H1 (cell line): Measurements from ENCODE around the gene PNMA8C. TPM values are rescaled to one million over a fixed set of nuclear protein-coding genes. Genes with fewer than 3 reads are reported as not detected.

Experiments
- CTCF ChIA-PET: fragments of 300-600 bp; sonication (Branson Sonifier 250); formaldehyde crosslinking; loops from one replicate; lab custom pipeline; 2021; ENCODE audit not compliant: partially characterized antibody; lab: Charles Lee
- POLR2A ChIA-PET: fragments of 300-600 bp; sonication (Branson Sonifier 250); formaldehyde crosslinking; loops from one replicate; lab custom pipeline; 2021; ENCODE audit warnings: inconsistent platforms; ENCODE audit not compliant: partially characterized antibody; lab: Charles Lee
- DNase-seq, 2 experiments: peaks; one replicate each; pipeline versions ENCODE4 v3.0.0 to v3.0.0-alpha.2; 2010 to 2022; ENCODE audit warnings: low spot score in 2 of 2, low read depth in 1 of 2, mixed read lengths in 1 of 2
- FAIRE-seq: peaks from 2 replicates; lab custom pipeline; 2011; peaks lifted over from hg19 to GRCh38; lab: Jason Lieb, UNC
- H2AFZ ChIP-seq: 2 replicates; pipeline ENCODE4 v1.8.1; 2012; ENCODE audit warnings: low read length, inconsistent platforms
- H2AK5ac ChIP-seq: 2 replicates; pipeline ENCODE4 v1.6.1; 2013; ENCODE audit warnings: low read depth, low read length
- H2BK120ac ChIP-seq: replicated peaks from 2 replicates; pipeline ENCODE3; 2013; ENCODE audit warnings: low read depth, low read length, inconsistent platforms
- H2BK12ac ChIP-seq: 2 replicates; pipeline ENCODE4 v1.6.1; 2013; ENCODE audit warnings: low read depth, low read length
- H2BK15ac ChIP-seq: 2 replicates; pipeline ENCODE4 v1.6.1; 2013; ENCODE audit warnings: low read length
- H2BK20ac ChIP-seq: 2 replicates; pipeline ENCODE4 v1.6.1; 2013; ENCODE audit warnings: low read length
- H2BK5ac ChIP-seq: 2 replicates; pipeline ENCODE4 v1.6.1; 2013; ENCODE audit warnings: low read depth, low read length
- H3K14ac ChIP-seq: 2 replicates; pipeline ENCODE4 v1.6.1; 2013; ENCODE audit warnings: inconsistent platforms; ENCODE audit not compliant: insufficient read length
- H3K18ac ChIP-seq: 2 replicates; pipeline ENCODE4 v1.6.1; 2013; ENCODE audit warnings: low read length; ENCODE audit errors: extremely low read depth
- H3K23ac ChIP-seq: 2 replicates; pipeline ENCODE4 v1.6.1; 2013; ENCODE audit warnings: inconsistent platforms; ENCODE audit not compliant: insufficient read length
- H3K23me2 ChIP-seq: 2 replicates; pipeline ENCODE4 v1.6.1; 2013; ENCODE audit warnings: low read depth, low read length
- H3K27ac ChIP-seq: 2 replicates; pipeline ENCODE4 v1.6.1; 2011; ENCODE audit warnings: low read depth, low read length, inconsistent platforms
- H3K27me3 ChIP-seq, 4 experiments: replicated peaks in 1 of 4; 1 replicate in 1 of 4; 2 replicates in 3 of 4; pipeline versions ENCODE4 v1.6.1 to v1.8.1; 2011 to 2013; ENCODE audit warnings: low read length in 3 of 4, mild to moderate bottlenecking in 3 of 4, inconsistent platforms in 2 of 4, mixed read lengths in 2 of 4, moderate library complexity in 1 of 4; ENCODE audit not compliant: control insufficient read depth in 3 of 4, insufficient read depth in 3 of 4; ENCODE audit errors: extremely low read depth in 1 of 4
- H3K36me3 ChIP-seq, 4 experiments: 2 replicates each; pipeline versions ENCODE4 v1.6.1 to v1.8.1; 2011 to 2013; ENCODE audit warnings: mild to moderate bottlenecking in 4 of 4, low read length in 3 of 4, moderate library complexity in 2 of 4, control low read depth in 1 of 4, inconsistent platforms in 1 of 4; ENCODE audit not compliant: insufficient read depth in 4 of 4, control insufficient read depth in 2 of 4
- H3K4ac ChIP-seq: replicated peaks from 2 replicates; pipeline ENCODE3; 2013; ENCODE audit warnings: low read length, low read depth, mixed read lengths, inconsistent platforms; ENCODE audit not compliant: insufficient read length
- H3K4me1 ChIP-seq, 4 experiments: replicated peaks in 1 of 4; 1 replicate in 1 of 4; 2 replicates in 3 of 4; pipeline versions ENCODE4 v1.6.1 to v1.8.1; 2011 to 2013; ENCODE audit warnings: low read length in 3 of 4, inconsistent platforms in 2 of 4, mixed read lengths in 1 of 4; ENCODE audit not compliant: insufficient read depth in 4 of 4, control insufficient read depth in 3 of 4
- H3K4me2 ChIP-seq, 2 experiments: 2 replicates each; pipeline versions ENCODE4 v1.6.1 to v1.8.1; 2011 to 2013; ENCODE audit warnings: low read depth in 2 of 2, low read length in 2 of 2, control low read depth in 1 of 2, inconsistent platforms in 1 of 2, mild to moderate bottlenecking in 1 of 2; ENCODE audit not compliant: insufficient read depth in 1 of 2
- H3K4me3 ChIP-seq, 4 experiments: fragments of 200-600, 300-600 bp in 1 of 4; sonication (generic), shearing (Covaris generic), sonication (Bioruptor Twin) in 1 of 4; 2 replicates each; pipeline versions ENCODE4 v1.5.1 to v1.8.1; 2011 to 2016; ENCODE audit warnings: low read length in 4 of 4, low read depth in 3 of 4, control low read depth in 2 of 4, inconsistent platforms in 2 of 4, mild to moderate bottlenecking in 2 of 4, mixed read lengths in 1 of 4, moderate library complexity in 1 of 4; ENCODE audit not compliant: insufficient read depth in 2 of 4; ENCODE audit errors: extremely low read depth in 1 of 4
- H3K56ac ChIP-seq: replicated peaks from 2 replicates; pipeline ENCODE3; 2013; ENCODE audit warnings: low read depth, mild to moderate bottlenecking, mixed read lengths, low read length, inconsistent platforms; ENCODE audit not compliant: insufficient read length
- H3K79me1 ChIP-seq: 2 replicates; pipeline ENCODE4 v1.6.1; 2013; ENCODE audit warnings: low read depth, low read length, control low read depth
- H3K79me2 ChIP-seq, 2 experiments: 2 replicates each; pipeline versions ENCODE4 v1.6.1 to v1.8.1; 2012 to 2013; ENCODE audit warnings: low read length in 2 of 2, mild to moderate bottlenecking in 2 of 2, inconsistent platforms in 1 of 2; ENCODE audit not compliant: insufficient read depth in 2 of 2, control insufficient read depth in 1 of 2
- H3K9ac ChIP-seq, 4 experiments: replicated peaks in 1 of 4; 1 replicate in 1 of 4; 2 replicates in 3 of 4; pipeline versions ENCODE4 v1.6.1 to v1.8.1; 2011 to 2013; ENCODE audit warnings: low read depth in 3 of 4, low read length in 3 of 4, control low read depth in 2 of 4, mild to moderate bottlenecking in 2 of 4, moderate library complexity in 2 of 4, inconsistent platforms in 1 of 4; ENCODE audit errors: extremely low read depth in 1 of 4
- H3K9me3 ChIP-seq, 2 experiments: 2 replicates each; pipeline versions ENCODE4 v1.6.1 to v1.8.1; 2012 to 2013; ENCODE audit warnings: mild to moderate bottlenecking in 2 of 2, moderate library complexity in 2 of 2, control low read depth in 1 of 2, inconsistent platforms in 1 of 2, low read depth in 1 of 2, low read length in 1 of 2, mixed read lengths in 1 of 2; ENCODE audit not compliant: insufficient read depth in 2 of 2
- H4K20me1 ChIP-seq, 2 experiments: replicated peaks in 1 of 2; 2 replicates each; pipeline versions ENCODE3 to v1.8.1; 2011 to 2013; ENCODE audit warnings: inconsistent platforms in 2 of 2, low read length in 2 of 2, mild to moderate bottlenecking in 1 of 2; ENCODE audit not compliant: insufficient read depth in 2 of 2, control insufficient read depth in 1 of 2
- H4K5ac ChIP-seq: 2 replicates; pipeline ENCODE4 v1.6.1; 2013; ENCODE audit warnings: low read length, low read depth, mixed read lengths, inconsistent platforms; ENCODE audit not compliant: insufficient read length
- H4K8ac ChIP-seq: 2 replicates; pipeline ENCODE4 v1.8.0; 2013; ENCODE audit warnings: mild to moderate bottlenecking, moderate library complexity, low read length, inconsistent platforms; ENCODE audit not compliant: insufficient read depth; ENCODE audit errors: extremely low read depth
- H4K91ac ChIP-seq: replicated peaks from 2 replicates; pipeline ENCODE3; 2013; ENCODE audit warnings: low read length, mixed read lengths, inconsistent platforms; ENCODE audit not compliant: insufficient read length
- CEBPB ChIP-seq: IDR thresholded peaks from 2 replicates; pipeline ENCODE4 v1.6.1; 2012; ENCODE audit warnings: low read depth, low read length
- SRF ChIP-seq: IDR thresholded peaks from 2 replicates; pipeline ENCODE4 v1.6.1; 2011; ENCODE audit warnings: mild to moderate bottlenecking, low read depth, low read length, moderate library complexity
- WGBS, 2 experiments: shearing (Covaris generic) in 1 of 2; methylation state at CpG; one replicate each; pipeline versions ENCODE4 v1.1.6 to v1.1.7; 2013 to 2015; ENCODE audit warnings: low lambda C conversion rate in 2 of 2, mixed read lengths in 2 of 2, inconsistent platforms in 1 of 2, low coverage in 1 of 2, missing lambda C conversion rate in 1 of 2; ENCODE audit not compliant: insufficient replicate concordance in 2 of 2, insufficient coverage in 1 of 2, insufficient read length in 1 of 2; ENCODE audit errors: extremely low coverage in 1 of 2, missing lambda C conversion rate in 1 of 2; 5-methylcytosine and 5-hydroxymethylcytosine counted together
- polyA plus RNA-seq, 7 experiments: library from polyadenylated mRNA; depleted of rRNA in 3 of 7; stranded (reverse) in 5 of 7; unstranded in 2 of 7; fragments of >200 nt in 5 of 7; fragments of 200-250 nt in 2 of 7; gene quantifications; 1 replicate in 5 of 7; 2 replicates in 1 of 7; 4 replicates in 1 of 7; pipeline versions ENCODE4 v1.2.1 to v1.2.3, GENCODE V29; 2011 to 2013; ENCODE audit warnings: missing spikeins in 2 of 7, mixed read lengths in 2 of 7
- total RNA-seq: library from RNA; stranded (reverse); fragmentation: NEBNext Ultra II Directional; extraction: Animal tissue kit (Norgen Biotek cat#: 25700); gene quantifications from 2 replicates; pipeline ENCODE4 v1.2.1, GENCODE V29; 2021

The PNMA8C gene
- total and polyA plus RNA-seq, 2 of the 8 experiments (the other 6 are each of a cell fraction or from before 2014, with no cell fraction given) = 0.53 to 1.8 TPM

DNA sequence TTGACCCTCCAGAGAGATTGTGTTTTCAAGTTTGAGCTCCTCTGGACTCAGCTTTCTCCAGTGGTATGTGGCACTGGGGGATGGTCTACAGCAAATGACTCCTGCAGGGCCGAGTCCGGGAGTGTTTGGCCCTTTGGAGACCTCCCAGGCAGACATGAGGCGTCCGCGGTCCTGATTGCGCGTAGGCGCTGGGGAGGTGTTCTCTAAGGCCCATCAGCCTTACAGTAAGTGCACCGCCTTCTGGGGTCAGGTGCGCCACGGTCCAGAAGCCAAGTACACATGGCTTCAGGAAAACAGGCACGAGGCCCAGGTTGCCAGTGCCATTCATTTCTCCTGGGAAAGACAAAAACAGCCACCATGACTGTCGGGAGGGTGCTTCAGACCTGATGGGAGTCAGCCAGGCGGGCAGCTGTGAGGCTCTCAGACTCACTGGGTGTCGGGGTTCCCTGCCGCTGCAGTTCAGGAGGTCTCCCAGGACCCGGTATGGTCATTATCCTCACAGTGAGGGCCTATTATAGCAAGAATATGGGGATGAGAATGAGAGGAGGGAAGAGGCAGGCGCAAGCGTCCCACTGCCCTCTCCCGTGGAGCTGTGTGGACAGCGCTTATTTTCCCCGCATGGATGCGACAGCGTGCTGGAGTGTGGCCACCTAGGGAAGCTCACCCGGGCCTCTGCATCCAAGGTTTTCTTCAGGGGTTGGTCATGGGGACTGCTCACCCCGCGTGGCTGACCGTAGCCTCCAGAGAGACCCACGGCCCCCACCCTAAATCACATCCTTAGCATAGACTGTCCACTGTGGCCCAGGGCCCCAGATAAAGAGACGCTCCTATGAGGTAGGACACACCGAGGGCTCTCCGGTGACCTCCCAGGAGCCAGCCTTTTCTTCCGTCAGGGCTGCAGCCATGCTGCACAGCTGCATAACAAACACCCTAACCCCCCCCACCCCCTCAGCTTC, 37.2 kb downstream of the PNMA8C start:
- Histone ChIP-seq H2BK15ac (no peak overlapping the region), H3K4me2 (no peak overlapping the region), H4K20me1 (peaks cover 0 to 9% of the 10 kb centered on the region in 2 experiments), H3K4me3 (no peak overlapping the region), H3K23ac (no peak overlapping the region), H3K79me2 (no peaks in the 10 kb centered on the region), H2BK20ac (no peak overlapping the region), H4K8ac (no peak overlapping the region), H4K5ac (no peak overlapping the region), H2BK12ac (no peak overlapping the region), H3K56ac (no peak overlapping the region), H4K91ac (no peak overlapping the region), H3K36me3 (peaks cover 7 to 50% (median 39%) of the 10 kb centered on the region in 4 experiments; a peak in 6 of 8 replicates), H3K79me1 (no peaks in the 10 kb centered on the region), H3K14ac (no peak overlapping the region)
- CTCF ChIA-PET = interaction anchor here (0.7 to 7.4 kb wide), 11 partner anchors 10 to 146 kb away, joined by 3 to 91 read pairs (median 7); no protein-coding TSS in a partner anchor
- WGBS, 2 experiments = 93% methylated on average over 33 of the region's 33 CpGs; no CpG with 5 or more reads in 1 of the 2 experiments
- no peak for DNase-seq
- no peak for TF ChIP-seq CEBPB
- TF ChIP-seq SRF = no peak
- TF ChIP-seq, all 59 proteins: peak for 0
- Histone ChIP-seq H3K27ac (no peak overlapping the region), H3K9me3 (no peaks in the 10 kb centered on the region; a peak in 1 of 4 replicates), H2BK120ac (no peak overlapping the region), H3K9ac (no peak overlapping the region; a peak in 1 of 7 replicates), H3K4ac (no peak overlapping the region), H2BK5ac (peak overlapping the region; percentile 0; the same call in 1 of the 2 replicates), H3K18ac (no peak overlapping the region), H3K4me1 (no peaks in the 10 kb centered on the region; a peak in 2 of 7 replicates), H3K27me3 (no peaks in the 10 kb centered on the region), H2AK5ac (no peak overlapping the region), H3K23me2 (no peaks in the 10 kb centered on the region), H2AFZ (no peak overlapping the region)
- POLR2A ChIA-PET = interaction anchor here (0.9 to 3.2 kb wide), 7 partner anchors 13 to 104 kb away, joined by 3 to 15 read pairs (median 5); partner anchors contain the start of genes CCDC8 and PNMA8B
- no peak for FAIRE-seq
